HepG2 (cell line): ENCODE measurements around the gene BCAS1.

Experiments
- FOXM1 ChIP-seq: sonication (generic); formaldehyde crosslinking; IDR thresholded peaks from 2 replicates; pipeline ENCODE4 v1.5.0; 2020; ENCODE audit warnings: missing genetic modification reagents
- RELA ChIP-seq: sonication (generic); formaldehyde crosslinking; IDR thresholded peaks from 2 replicates; pipeline ENCODE4 v1.4.0; 2020; ENCODE audit warnings: missing genetic modification reagents
- REST ChIP-seq, 2 experiments: IDR thresholded peaks; 2 replicates each; pipeline ENCODE4 v1.6.1; 2011 to 2012; ENCODE audit warnings: low read length in 2 of 2, borderline replicate concordance in 1 of 2, low read depth in 1 of 2, mild to moderate bottlenecking in 1 of 2, moderate library complexity in 1 of 2
- USF2 ChIP-seq, 2 experiments: sonication (generic) in 1 of 2; formaldehyde crosslinking in 1 of 2; IDR thresholded peaks; 2 replicates each; pipeline versions ENCODE4 v1.5.1 to v1.6.1; 2011 to 2020; ENCODE audit warnings: borderline replicate concordance in 1 of 2, low read depth in 1 of 2, low read length in 1 of 2, mild to moderate bottlenecking in 1 of 2, missing genetic modification reagents in 1 of 2, moderate library complexity in 1 of 2
- ZNF274 ChIP-seq: sonication (generic); formaldehyde crosslinking; IDR thresholded peaks from 2 replicates; pipeline ENCODE4 v1.5.1; 2020; ENCODE audit warnings: mild to moderate bottlenecking, missing genetic modification reagents
- ZNF598 ChIP-seq: sonication (generic); formaldehyde crosslinking; IDR thresholded peaks from 2 replicates; pipeline ENCODE4 v1.5.1; 2020; ENCODE audit warnings: mild to moderate bottlenecking, missing genetic modification reagents, borderline replicate concordance
- ZNF770 ChIP-seq: sonication (generic); formaldehyde crosslinking; IDR thresholded peaks from 2 replicates; pipeline ENCODE4 v1.5.0; 2020; ENCODE audit warnings: mild to moderate bottlenecking, missing genetic modification reagents

GRCh38 chr20:54104781-54105180 lies 34.4 kb upstream of the BCAS1 start:
- TF ChIP-seq ZNF598 (CRISPR knock-in tag), result no peak
- TF ChIP-seq USF2 (IDR thresholded peaks at IDR 0.05; ENCODE audit: low read depth, low read length), result no peak
- no peak for TF ChIP-seq USF2 (CRISPR knock-in tag; IDR thresholded peaks at IDR 0.05; ENCODE audit: borderline replicate concordance)
- TF ChIP-seq RELA, result no peak
- no peak for TF ChIP-seq ZNF274
- TF ChIP-seq FOXM1 (CRISPR knock-in tag), result no peak
- TF ChIP-seq ZNF770 (CRISPR knock-in tag), result no peak
- TF ChIP-seq REST (IDR thresholded peaks at IDR 0.05; ENCODE audit: borderline replicate concordance in 1 of 2, low read depth in 1 of 2, low read length in 2 of 2), result no peak
